Measurements from ENCODE around the gene ZNF385B. TPM values are rescaled to one million over a fixed set of nuclear protein-coding genes. Genes with fewer than 3 reads are reported as not detected.

Gene ZNF385B
- polyA plus RNA-seq, 1 donor from 2014 or later, result 0.31 TPM

DNA sequence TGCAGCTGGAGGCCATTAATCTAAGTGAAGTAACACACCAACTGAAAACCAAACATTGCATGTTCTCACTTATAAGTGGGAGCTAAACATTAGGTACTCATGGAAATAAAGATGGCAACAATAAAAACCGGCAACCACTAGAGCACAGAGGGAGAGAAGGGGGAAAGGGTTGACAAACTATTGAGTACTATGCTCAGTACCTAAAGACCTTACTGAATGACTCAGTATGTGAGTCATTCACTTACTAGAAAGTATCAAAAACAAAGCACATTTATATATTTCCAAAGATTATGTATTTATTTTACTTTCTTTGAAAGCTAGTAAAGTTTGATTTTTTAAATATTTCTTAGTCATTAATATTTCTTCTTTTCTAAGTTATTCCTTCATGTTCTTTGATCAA lies 48.9 kb downstream of the ZNF385B start:
- Histone ChIP-seq H3K4me3 (ENCODE audit: low read length) (no peak overlapping the region), H3F3A (ENCODE audit: insufficient read depth, low read length, poor library complexity, severe bottlenecking) (no peaks in the 10 kb centered on the region), H3K79me2 (replicated peaks; ENCODE audit: insufficient read depth, low read length) (no peaks in the 10 kb centered on the region), H3K9ac (ENCODE audit: low read length) (no peak overlapping the region), H3K27ac (ENCODE audit: low read length) (no peak overlapping the region), H3K9me3 (ENCODE audit: low read length) (no peaks in the 10 kb centered on the region), H3K36me3 (ENCODE audit: insufficient read depth, low read length) (no peaks in the 10 kb centered on the region), H2AFZ (ENCODE audit: low read depth, low read length) (no peak overlapping the region), H4K20me1 (ENCODE audit: insufficient read depth) (no peaks in the 10 kb centered on the region), H3K4me2 (ENCODE audit: low read length) (no peak overlapping the region), H3K9me2 (ENCODE audit: insufficient read depth, low read length) (no peaks in the 10 kb centered on the region), H3K27me3 (ENCODE audit: insufficient read depth, low read depth, low read length) (no peaks in the 10 kb centered on the region)
- no peak for TF ChIP-seq EP300 (conservative IDR thresholded peaks at IDR 0.05; ENCODE audit: poor library complexity, severe bottlenecking)
- TF ChIP-seq RAD21 (conservative IDR thresholded peaks at IDR 0.05), result no peak
- TF ChIP-seq MXI1 (conservative IDR thresholded peaks at IDR 0.05; ENCODE audit: poor library complexity, severe bottlenecking), result no peak
- TF ChIP-seq, protein P1, sequence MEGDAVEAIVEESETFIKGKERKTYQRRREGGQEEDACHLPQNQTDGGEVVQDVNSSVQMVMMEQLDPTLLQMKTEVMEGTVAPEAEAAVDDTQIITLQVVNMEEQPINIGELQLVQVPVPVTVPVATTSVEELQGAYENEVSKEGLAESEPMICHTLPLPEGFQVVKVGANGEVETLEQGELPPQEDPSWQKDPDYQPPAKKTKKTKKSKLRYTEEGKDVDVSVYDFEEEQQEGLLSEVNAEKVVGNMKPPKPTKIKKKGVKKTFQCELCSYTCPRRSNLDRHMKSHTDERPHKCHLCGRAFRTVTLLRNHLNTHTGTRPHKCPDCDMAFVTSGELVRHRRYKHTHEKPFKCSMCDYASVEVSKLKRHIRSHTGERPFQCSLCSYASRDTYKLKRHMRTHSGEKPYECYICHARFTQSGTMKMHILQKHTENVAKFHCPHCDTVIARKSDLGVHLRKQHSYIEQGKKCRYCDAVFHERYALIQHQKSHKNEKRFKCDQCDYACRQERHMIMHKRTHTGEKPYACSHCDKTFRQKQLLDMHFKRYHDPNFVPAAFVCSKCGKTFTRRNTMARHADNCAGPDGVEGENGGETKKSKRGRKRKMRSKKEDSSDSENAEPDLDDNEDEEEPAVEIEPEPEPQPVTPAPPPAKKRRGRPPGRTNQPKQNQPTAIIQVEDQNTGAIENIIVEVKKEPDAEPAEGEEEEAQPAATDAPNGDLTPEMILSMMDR (IDR thresholded peaks at IDR 0.05; ENCODE audit: poor library complexity, severe bottlenecking), result no peak
- no peak for TF ChIP-seq POLR2AphosphoS5 (IDR thresholded peaks at IDR 0.05)
- TF ChIP-seq SMC3 (conservative IDR thresholded peaks at IDR 0.05; ENCODE audit: poor library complexity), result no peak
- TF ChIP-seq, protein P2, sequence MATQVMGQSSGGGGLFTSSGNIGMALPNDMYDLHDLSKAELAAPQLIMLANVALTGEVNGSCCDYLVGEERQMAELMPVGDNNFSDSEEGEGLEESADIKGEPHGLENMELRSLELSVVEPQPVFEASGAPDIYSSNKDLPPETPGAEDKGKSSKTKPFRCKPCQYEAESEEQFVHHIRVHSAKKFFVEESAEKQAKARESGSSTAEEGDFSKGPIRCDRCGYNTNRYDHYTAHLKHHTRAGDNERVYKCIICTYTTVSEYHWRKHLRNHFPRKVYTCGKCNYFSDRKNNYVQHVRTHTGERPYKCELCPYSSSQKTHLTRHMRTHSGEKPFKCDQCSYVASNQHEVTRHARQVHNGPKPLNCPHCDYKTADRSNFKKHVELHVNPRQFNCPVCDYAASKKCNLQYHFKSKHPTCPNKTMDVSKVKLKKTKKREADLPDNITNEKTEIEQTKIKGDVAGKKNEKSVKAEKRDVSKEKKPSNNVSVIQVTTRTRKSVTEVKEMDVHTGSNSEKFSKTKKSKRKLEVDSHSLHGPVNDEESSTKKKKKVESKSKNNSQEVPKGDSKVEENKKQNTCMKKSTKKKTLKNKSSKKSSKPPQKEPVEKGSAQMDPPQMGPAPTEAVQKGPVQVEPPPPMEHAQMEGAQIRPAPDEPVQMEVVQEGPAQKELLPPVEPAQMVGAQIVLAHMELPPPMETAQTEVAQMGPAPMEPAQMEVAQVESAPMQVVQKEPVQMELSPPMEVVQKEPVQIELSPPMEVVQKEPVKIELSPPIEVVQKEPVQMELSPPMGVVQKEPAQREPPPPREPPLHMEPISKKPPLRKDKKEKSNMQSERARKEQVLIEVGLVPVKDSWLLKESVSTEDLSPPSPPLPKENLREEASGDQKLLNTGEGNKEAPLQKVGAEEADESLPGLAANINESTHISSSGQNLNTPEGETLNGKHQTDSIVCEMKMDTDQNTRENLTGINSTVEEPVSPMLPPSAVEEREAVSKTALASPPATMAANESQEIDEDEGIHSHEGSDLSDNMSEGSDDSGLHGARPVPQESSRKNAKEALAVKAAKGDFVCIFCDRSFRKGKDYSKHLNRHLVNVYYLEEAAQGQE (IDR thresholded peaks at IDR 0.05; ENCODE audit: borderline replicate concordance), result no peak
- TF ChIP-seq EZH2 (IDR thresholded peaks at IDR 0.05; ENCODE audit: borderline replicate concordance, insufficient read depth, low read length, poor library complexity, severe bottlenecking), result no peak

DNA sequence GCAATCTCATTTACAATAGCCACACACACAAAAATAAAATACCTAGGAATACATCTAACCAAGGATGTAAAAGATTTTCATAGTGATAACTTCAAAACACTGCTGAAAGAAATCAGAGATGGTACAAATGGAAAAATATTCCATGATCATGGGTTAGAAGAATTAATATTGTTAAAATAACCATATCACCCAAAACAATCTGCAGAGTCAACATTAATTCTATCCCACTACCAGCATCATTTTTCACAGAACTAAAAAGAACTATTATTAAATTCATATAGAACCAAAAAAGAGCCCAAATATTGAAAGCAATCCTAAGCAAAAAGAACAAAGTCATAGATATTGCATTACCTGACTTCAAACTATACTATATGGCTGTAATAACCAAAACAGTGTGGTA lies 50.4 kb downstream of the ZNF385B start:
- H3F3A ChIP-seq (ENCODE audit: insufficient read depth, low read length, poor library complexity, severe bottlenecking), result no peaks in the 10 kb centered on the region
- TF ChIP-seq, protein P2 (IDR thresholded peaks at IDR 0.05; ENCODE audit: borderline replicate concordance), result no peak
- TF ChIP-seq MXI1 (conservative IDR thresholded peaks at IDR 0.05; ENCODE audit: poor library complexity, severe bottlenecking) (no peak), EP300 (conservative IDR thresholded peaks at IDR 0.05; ENCODE audit: poor library complexity, severe bottlenecking) (no peak), TAF1 (IDR thresholded peaks at IDR 0.05; ENCODE audit: low read depth) (no peak), SMC3 (conservative IDR thresholded peaks at IDR 0.05; ENCODE audit: poor library complexity) (no peak), RAD21 (conservative IDR thresholded peaks at IDR 0.05) (no peak), EZH2 (IDR thresholded peaks at IDR 0.05; ENCODE audit: borderline replicate concordance, insufficient read depth, low read length, poor library complexity, severe bottlenecking) (no peak), POLR2AphosphoS5 (IDR thresholded peaks at IDR 0.05) (no peak)
- TF ChIP-seq, protein P1 (IDR thresholded peaks at IDR 0.05; ENCODE audit: poor library complexity, severe bottlenecking), result no peak

More for the DNA sequence above, 50.4 kb downstream of the ZNF385B start:
- Histone ChIP-seq H3K36me3 (ENCODE audit: insufficient read depth, low read length) (no peaks in the 10 kb centered on the region), H3K9ac (ENCODE audit: low read length) (no peak overlapping the region), H3K27ac (ENCODE audit: low read length) (no peak overlapping the region), H3K79me2 (replicated peaks; ENCODE audit: insufficient read depth, low read length) (no peaks in the 10 kb centered on the region), H2AFZ (ENCODE audit: low read depth, low read length) (no peak overlapping the region), H3K4me2 (ENCODE audit: low read length) (no peak overlapping the region), H3K9me3 (ENCODE audit: low read length) (no peaks in the 10 kb centered on the region), H4K20me1 (ENCODE audit: insufficient read depth) (no peaks in the 10 kb centered on the region), H3K4me3 (ENCODE audit: low read length) (no peak overlapping the region), H3K27me3 (ENCODE audit: insufficient read depth, low read depth, low read length) (no peaks in the 10 kb centered on the region), H3K9me2 (ENCODE audit: insufficient read depth, low read length) (no peaks in the 10 kb centered on the region)

Measured in neural cell (in vitro differentiated cells).